Stomach smooth muscle (tissue), 2 donors: ENCODE results near the gene ABLIM2.

Experiments
- H3K27ac ChIP-seq: one replicate; pipeline ENCODE4 v1.7.0; 2013; ENCODE audit warnings: mild to moderate bottlenecking, low read length, inconsistent platforms
- H3K27me3 ChIP-seq, 2 donors: one replicate each; pipeline ENCODE4 v1.7.0; 2013; ENCODE audit warnings: low read length in 2 of 2; ENCODE audit not compliant: insufficient read depth in 2 of 2, control insufficient read depth in 1 of 2
- H3K36me3 ChIP-seq, 2 donors: one replicate each; pipeline ENCODE4 v1.7.0; 2013; ENCODE audit warnings: low read length in 2 of 2; ENCODE audit not compliant: control insufficient read depth in 2 of 2, insufficient read depth in 2 of 2
- H3K4me1 ChIP-seq: one replicate; pipeline ENCODE4 v1.7.0; 2013; ENCODE audit warnings: low read length; ENCODE audit not compliant: control insufficient read depth, insufficient read depth
- H3K4me3 ChIP-seq, 2 donors: one replicate each; pipeline ENCODE4 v1.7.0; 2013; ENCODE audit warnings: low read length in 2 of 2
- H3K9ac ChIP-seq, 2 donors: one replicate each; pipeline ENCODE4 v1.7.0; 2013; ENCODE audit warnings: low read length in 2 of 2, mild to moderate bottlenecking in 1 of 2
- H3K9me3 ChIP-seq, 2 donors: one replicate each; pipeline ENCODE4 v1.7.0; 2013; ENCODE audit warnings: low read length in 2 of 2; ENCODE audit not compliant: control insufficient read depth in 2 of 2
- donor health status: healthy.
- donor health status: Pancreatic carcinoma.

ABLIM2 gene

GRCh38 chr4:7962609-7963508 is 195.8 kb downstream of the ABLIM2 start:
- no peaks in the 10 kb centered on the region for H3K36me3 ChIP-seq
- H3K27me3 ChIP-seq, result no peaks in the 10 kb centered on the region
- peaks cover 31% of the 10 kb centered on the region for H3K4me1 ChIP-seq
- H3K27ac ChIP-seq, result no peak overlapping the region
- H3K9me3 ChIP-seq, result no peaks in the 10 kb centered on the region
- no peak overlapping the region for H3K9ac ChIP-seq
- H3K4me3 ChIP-seq, result no peak overlapping the region

DNA sequence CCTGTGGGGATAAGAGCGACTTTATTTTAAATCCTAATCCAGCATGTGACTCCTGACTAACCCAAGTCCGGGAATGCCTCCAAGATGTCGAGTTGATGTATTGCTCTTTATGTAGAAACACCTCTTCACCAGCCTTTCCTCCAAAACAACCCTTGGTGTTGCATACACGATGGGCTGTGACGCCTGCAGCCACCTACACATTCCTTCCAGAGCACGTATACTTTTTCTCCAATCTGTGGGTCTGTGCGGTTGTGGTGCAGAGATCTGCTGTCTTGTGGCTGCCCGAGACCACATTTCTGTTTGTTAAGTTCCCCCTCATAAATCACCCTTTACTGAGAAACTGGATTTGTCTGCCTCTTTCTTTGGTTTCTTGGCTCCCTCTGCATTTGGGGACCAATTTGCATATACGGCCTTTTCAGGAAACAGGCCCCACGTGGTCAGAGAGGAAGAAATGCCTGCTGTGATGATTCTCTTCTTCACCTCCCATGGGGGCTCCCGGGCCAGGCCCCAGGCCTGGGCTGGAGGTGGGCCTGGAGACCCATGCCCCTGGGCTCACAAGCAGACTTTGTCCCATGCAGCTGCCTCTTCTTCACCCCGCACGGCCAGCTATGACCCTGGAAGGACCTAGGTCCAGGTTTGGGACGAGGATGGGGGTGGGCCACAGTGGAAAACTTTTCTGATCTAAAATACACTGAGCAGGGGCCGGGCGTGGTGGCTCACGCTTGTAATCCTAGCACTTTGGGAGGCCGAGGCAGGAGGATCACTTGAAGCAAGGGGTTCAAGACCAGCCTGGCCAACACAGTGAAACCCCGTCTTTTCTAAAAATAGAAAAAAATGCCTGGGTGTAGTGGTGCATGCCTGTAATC is 197.6 kb downstream of the ABLIM2 start:
- H3K36me3 ChIP-seq, result no peaks in the 10 kb centered on the region
- no peaks in the 10 kb centered on the region for H3K9me3 ChIP-seq
- peak overlapping the region; percentile 85 for H3K27ac ChIP-seq
- peak overlapping the region in 1 of 2 donors; percentile 22 for H3K4me3 ChIP-seq
- peaks cover 27% of the 10 kb centered on the region for H3K4me1 ChIP-seq
- H3K9ac ChIP-seq, result peak overlapping the region; percentile 1 to 13
- no peaks in the 10 kb centered on the region for H3K27me3 ChIP-seq

DNA sequence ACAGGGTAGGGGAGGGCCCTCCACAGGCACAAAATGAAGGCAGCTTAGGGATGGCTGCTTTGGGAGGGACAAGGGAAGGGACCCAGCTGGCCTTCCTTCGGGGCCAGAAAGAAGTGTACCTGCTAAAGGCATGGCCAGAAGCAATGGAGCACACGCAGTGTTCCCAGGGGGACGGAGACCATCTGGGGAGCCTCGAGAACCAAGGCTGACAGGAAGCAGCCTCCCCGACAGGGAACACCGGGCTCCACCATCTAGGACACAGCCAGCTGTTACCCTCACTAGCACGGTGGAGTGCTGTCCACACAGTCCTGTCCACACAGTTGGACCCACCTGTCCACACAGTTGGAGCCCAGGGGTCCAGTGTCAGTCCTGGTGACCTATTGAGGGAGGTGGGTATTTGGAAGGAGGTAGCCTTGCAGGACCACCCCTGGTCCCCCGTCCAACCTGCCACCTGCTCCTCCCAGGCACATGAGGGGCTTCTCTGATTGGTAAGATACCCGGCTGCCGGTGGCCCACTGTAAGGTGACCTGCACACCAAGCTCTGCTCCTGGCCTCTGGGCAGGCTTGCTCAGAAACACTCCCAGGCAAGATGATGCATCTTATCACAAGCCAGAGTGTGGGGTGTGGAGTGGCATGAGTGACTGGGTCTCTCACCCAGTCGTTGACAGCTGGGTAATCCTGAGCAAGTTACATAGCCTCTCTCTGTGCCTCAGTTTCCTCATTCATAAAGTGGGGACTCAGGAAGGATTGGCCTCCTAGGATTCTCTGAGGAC is 198.4 kb downstream of the ABLIM2 start:
- Histone ChIP-seq H3K9ac (peak overlapping the region; percentile 1 to 21), H3K27me3 (no peaks in the 10 kb centered on the region), H3K27ac (peak overlapping the region; percentile 85), H3K4me3 (peak overlapping the region in 1 of 2 donors; percentile 3), H3K4me1 (peaks cover 25% of the 10 kb centered on the region), H3K9me3 (no peaks in the 10 kb centered on the region), H3K36me3 (no peaks in the 10 kb centered on the region)

GRCh38 chr4:7959078-7959477 is 199.5 kb downstream of the ABLIM2 start:
- H3K4me3 ChIP-seq, result no peak overlapping the region
- H3K9ac ChIP-seq, result no peak overlapping the region
- peaks cover 19% of the 10 kb centered on the region for H3K4me1 ChIP-seq
- H3K27me3 ChIP-seq, result no peaks in the 10 kb centered on the region
- no peaks in the 10 kb centered on the region for H3K36me3 ChIP-seq
- H3K9me3 ChIP-seq, result no peaks in the 10 kb centered on the region
- peak overlapping the region; percentile 24 for H3K27ac ChIP-seq

- H3K9me3 ChIP-seq, result no peaks in the 10 kb centered on the region
- peaks cover 19% of the 10 kb centered on the region for H3K4me1 ChIP-seq
- no peaks in the 10 kb centered on the region for H3K36me3 ChIP-seq
- H3K27me3 ChIP-seq, result no peaks in the 10 kb centered on the region
- H3K4me3 ChIP-seq, result no peak overlapping the region
- H3K9ac ChIP-seq, result no peak overlapping the region
- no peak overlapping the region for H3K27ac ChIP-seq
Measured at GRCh38 chr4:7956934-7957656, 201.5 kb downstream of the ABLIM2 start.

DNA sequence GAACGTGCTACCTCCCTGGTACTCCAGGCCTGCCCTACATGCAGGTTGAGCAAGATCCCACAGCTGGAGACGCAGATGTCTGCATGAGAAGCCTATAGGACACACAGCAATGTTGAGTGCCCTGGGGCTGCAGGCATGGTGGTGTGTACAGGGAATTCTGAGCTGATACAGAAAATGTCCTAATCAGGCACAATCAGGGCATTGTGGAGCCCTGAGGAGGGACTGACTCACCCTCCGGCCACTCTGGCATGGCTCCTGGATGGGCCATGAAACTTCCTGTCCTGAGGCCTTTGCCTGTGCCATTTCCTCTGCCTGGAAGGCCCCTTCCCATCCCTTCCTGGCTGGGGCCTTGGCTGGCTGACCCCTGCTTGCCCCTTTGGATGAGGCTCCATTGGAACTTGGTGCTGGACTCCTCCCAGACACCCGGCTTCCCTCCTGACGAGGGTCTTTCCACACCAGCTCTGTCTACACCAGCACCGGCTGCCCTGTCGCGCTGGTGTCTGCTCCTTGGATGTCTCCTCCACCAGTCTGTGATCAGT is 202.3 kb downstream of the ABLIM2 start:
- Histone ChIP-seq H3K27me3 (no peaks in the 10 kb centered on the region), H3K9me3 (no peaks in the 10 kb centered on the region), H3K27ac (no peak overlapping the region), H3K4me3 (no peak overlapping the region), H3K36me3 (no peaks in the 10 kb centered on the region), H3K4me1 (peaks cover 16% of the 10 kb centered on the region), H3K9ac (no peak overlapping the region)

DNA sequence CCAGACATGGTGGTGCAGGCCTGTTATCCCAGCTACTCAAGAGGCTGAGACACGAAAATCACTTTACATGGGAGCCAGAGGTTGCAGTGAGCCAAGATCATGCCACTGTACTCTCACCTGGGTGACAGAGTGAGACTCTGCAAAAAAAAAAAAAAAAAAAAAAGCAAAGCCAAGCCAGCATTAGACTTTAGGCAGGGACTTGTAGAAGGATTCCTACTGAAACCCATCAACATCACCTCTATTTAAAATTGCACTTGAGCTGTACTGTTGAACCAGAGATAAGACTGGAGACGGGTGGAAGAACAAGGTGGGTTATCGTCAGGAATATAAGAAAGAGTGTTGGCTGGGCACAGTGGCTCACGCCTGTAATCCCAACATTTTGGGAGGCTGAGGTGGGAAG is 203.2 kb downstream of the ABLIM2 start:
- H3K36me3 ChIP-seq, result no peaks in the 10 kb centered on the region
- H3K27ac ChIP-seq, result no peak overlapping the region
- no peak overlapping the region for H3K9ac ChIP-seq
- no peak overlapping the region for H3K4me3 ChIP-seq
- H3K4me1 ChIP-seq, result peaks cover 7% of the 10 kb centered on the region
- no peaks in the 10 kb centered on the region for H3K9me3 ChIP-seq
- no peaks in the 10 kb centered on the region for H3K27me3 ChIP-seq

DNA sequence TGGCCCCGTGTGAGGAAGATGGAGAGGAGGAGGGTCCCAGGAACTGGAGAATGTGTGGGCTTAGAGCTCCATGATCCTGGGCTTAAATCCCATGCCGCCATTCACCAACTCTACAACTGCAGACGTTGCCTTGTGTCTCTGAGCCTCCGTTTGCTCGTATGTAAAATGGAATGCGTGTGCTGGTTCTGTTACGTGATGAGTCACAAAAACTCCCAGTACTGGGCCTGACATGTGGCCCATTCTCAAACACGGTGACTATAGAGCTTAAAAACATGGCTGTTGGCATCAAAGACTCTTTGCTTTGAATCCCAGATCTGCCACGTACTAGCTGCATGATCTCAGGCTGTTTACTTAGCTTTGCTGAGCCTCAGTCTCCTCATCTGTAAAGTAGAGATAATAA is 206.0 kb downstream of the ABLIM2 start:
- no peak overlapping the region for H3K9ac ChIP-seq

DNA sequence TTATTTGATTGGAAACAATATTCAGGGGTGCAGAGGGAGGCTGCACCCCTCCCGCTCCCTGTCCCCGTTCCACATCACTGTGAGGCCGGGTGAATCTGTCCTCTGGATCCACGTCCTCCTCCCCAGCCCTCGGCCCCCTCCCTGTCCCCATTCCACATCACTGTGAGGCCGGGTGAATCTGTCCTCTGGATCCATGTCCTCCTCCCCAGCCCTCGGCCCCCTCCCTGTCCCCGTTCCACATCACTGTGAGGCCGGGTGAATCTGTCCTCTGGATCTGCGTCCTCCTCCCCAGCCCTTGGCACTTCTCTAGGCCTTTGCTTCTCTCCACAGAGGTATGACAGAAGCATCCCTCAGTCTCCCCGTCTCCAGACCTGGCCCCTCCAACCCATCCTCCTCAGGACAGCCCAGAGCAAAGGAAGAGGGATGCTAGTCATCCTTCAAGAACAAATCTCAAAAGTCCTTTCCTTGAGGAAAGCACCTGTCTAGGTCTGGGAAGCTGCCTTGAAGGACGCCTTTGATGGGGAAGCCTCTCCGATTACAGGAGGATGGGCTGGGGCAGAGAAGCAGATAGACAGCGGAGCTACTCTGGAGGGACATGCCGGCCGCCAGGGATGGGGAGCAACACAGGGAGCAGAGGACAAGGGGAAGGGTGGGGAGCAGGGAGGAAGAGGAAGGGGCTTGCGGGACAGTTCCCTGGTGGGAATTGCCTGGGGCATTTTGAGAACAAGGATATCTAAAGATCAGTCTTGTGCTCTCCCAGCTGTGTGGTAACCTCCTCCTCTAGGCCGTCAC is 208.1 kb downstream of the ABLIM2 start:
- no peak overlapping the region for H3K9ac ChIP-seq
- peaks cover 8% of the 10 kb centered on the region for H3K4me1 ChIP-seq
- H3K36me3 ChIP-seq, result no peaks in the 10 kb centered on the region
- no peak overlapping the region for H3K4me3 ChIP-seq
- H3K9me3 ChIP-seq, result no peaks in the 10 kb centered on the region
- H3K27ac ChIP-seq, result no peak overlapping the region
- H3K27me3 ChIP-seq, result no peaks in the 10 kb centered on the region

More for the DNA sequence above, 206.0 kb downstream of the ABLIM2 start:
- no peaks in the 10 kb centered on the region for H3K9me3 ChIP-seq
- H3K27me3 ChIP-seq, result no peaks in the 10 kb centered on the region
- no peak overlapping the region for H3K27ac ChIP-seq
- H3K36me3 ChIP-seq, result no peaks in the 10 kb centered on the region
- H3K4me1 ChIP-seq, result peaks cover 8% of the 10 kb centered on the region
- H3K4me3 ChIP-seq, result no peak overlapping the region
